Measurements from ENCODE around the gene PASD1. TPM values are rescaled to one million over a fixed set of nuclear protein-coding genes. Genes with fewer than 3 reads are reported as not detected.
"Not testable (repeated sequence)": the region's sequence is repeated elsewhere in the genome, so short reads cannot be mapped to it uniquely, and the experiment has no call there.

The PASD1 gene, protein sequence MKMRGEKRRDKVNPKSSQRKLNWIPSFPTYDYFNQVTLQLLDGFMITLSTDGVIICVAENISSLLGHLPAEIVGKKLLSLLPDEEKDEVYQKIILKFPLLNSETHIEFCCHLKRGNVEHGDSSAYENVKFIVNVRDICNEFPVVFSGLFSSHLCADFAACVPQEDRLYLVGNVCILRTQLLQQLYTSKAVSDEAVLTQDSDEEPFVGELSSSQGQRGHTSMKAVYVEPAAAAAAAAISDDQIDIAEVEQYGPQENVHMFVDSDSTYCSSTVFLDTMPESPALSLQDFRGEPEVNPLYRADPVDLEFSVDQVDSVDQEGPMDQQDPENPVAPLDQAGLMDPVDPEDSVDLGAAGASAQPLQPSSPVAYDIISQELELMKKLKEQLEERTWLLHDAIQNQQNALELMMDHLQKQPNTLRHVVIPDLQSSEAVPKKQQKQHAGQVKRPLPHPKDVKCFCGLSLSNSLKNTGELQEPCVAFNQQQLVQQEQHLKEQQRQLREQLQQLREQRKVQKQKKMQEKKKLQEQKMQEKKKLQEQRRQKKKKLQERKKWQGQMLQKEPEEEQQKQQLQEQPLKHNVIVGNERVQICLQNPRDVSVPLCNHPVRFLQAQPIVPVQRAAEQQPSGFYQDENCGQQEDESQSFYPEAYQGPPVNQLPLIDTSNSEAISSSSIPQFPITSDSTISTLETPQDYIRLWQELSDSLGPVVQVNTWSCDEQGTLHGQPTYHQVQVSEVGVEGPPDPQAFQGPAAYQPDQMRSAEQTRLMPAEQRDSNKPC
- not detected for total RNA-seq

DNA sequence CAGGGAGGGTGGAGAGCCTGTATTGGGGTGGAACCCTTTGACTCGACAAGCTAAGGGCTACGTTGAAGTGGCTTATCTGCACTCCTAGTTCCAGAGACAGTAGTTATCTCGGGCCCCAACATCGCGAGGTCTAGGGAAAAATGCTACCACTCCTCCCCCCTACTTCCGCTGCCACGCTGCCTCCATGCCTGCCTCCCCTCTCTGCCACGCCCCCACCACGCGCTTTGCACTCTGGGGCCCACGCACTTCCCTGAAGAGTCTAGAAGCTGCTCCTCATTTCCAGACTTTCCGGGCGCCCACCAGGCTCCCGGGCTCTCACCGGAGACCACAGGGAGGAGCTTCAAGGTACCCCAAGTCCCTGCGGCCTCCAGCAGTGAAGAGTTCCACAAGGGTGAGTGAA is at the start of gene PASD1:
Gene PASD1, plus strand, starts transcription at position 227 of the 400 bp plus-strand sequence. CDS start 37,879 bp downstream, outside the sequence.
- no peak for DNase-seq
- Mint-ChIP-seq H3K4me3 (no peak within 1 kb of the TSS), H3K4me1 (no peaks in the 10 kb centered on the region), H3K27ac (no peak within 1 kb of the TSS), H3K36me3 (no peaks in the 10 kb centered on the region), H3K27me3 (peaks cover 2% of the 10 kb centered on the region), H3K9me3 (no peaks in the 10 kb centered on the region)
- ATAC-seq (ENCODE audit: low read depth) = no peak
- POLR2A ChIA-PET = no interaction called here

DNA sequence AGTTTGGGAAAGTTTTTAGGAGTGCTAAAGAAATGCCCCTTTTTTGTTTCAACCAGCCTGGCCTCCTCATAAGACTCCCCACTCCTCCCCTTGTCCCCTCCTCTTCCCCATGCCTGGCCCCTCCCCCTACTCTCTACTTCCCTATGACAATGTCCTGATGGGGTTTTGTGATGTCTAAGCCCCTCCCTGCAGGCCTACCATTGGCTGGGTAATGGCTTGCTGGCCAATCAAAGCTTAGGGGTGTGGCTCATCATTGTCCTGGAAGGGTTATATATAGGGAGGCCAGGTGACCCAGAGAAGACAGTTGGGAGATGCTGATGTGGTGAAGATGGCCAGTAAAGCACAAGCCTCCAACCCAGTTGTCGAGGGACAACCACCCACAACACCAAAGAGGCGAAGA is 48.2 kb upstream of the PASD1 start:
- DNase-seq = no peak
- Mint-ChIP-seq H3K27ac (no peak overlapping the region), H3K36me3 (no peaks in the 10 kb centered on the region), H3K27me3 (peaks cover 5% of the 10 kb centered on the region), H3K9me3 (no peaks in the 10 kb centered on the region), H3K4me3 (no peak overlapping the region), H3K4me1 (no peaks in the 10 kb centered on the region)
- no peak for ATAC-seq (ENCODE audit: low read depth)
- POLR2A ChIA-PET = no interaction called here

DNA sequence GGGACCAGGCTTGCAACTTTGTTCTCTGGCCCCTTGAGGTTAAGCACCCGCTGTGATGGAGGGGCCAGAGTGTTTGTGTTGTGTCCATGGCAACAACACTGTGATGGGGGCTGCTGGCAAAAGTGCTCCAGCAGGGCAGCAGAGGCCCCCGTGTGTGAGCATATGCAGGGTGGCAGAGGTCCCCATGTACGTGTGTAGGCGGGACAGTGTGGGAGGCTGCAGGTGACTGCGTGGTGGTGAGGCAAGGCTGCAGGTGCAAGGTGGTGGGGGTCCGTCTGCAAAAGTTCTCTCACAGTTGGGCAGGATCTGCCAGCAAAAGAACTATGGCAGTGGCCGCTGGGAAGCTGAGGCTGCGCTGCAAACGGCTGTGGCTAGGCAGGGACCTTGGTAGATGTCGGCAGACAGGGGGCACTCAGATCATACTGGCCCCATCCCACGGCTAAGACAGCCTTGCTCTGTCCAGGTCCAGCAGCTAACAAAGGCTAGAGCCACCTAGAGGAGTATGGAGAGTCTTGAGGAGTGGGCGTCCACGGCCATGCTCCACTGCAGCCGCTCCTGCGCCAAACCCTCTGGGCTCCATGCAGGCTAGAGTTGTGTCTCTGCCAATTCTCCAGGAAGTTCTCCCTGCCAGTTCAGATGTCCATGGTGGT is 46.8 kb upstream of the PASD1 start:
- DNase-seq = no peak

DNA sequence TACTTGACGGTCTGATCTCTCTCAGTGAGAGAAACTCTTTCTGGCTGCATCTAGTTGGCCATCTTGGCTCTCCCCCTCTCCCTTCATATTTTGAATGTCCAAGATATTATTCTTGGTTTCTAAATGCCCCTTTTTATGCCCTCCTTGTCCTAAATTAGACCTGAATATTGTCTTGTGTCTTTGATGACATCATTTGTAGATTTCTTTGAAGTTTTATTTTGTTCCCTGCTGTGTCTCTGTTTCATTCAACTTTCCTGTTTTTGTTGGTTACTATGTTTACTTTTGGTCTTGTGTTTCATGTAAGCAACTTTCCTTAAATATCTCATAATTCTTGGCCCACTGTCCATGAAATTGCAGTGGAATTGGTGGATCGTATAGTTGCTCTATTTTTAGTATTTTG is 46.1 kb upstream of the PASD1 start:
- H3K27me3 Mint-ChIP-seq = peaks cover 3% of the 10 kb centered on the region
- no peak overlapping the region for H3K27ac Mint-ChIP-seq
- H3K4me1 Mint-ChIP-seq = no peaks in the 10 kb centered on the region
- POLR2A ChIA-PET = no interaction called here
- H3K4me3 Mint-ChIP-seq = no peak overlapping the region
- ATAC-seq (ENCODE audit: low read depth) = no peak
- H3K36me3 Mint-ChIP-seq = no peaks in the 10 kb centered on the region
- no peak for DNase-seq
- H3K9me3 Mint-ChIP-seq = no peaks in the 10 kb centered on the region

More for the DNA sequence above, 46.8 kb upstream of the PASD1 start:
- H3K4me1 Mint-ChIP-seq = no peaks in the 10 kb centered on the region
- POLR2A ChIA-PET = no interaction called here
- peaks cover 4% of the 10 kb centered on the region for H3K27me3 Mint-ChIP-seq
- no peak overlapping the region for H3K4me3 Mint-ChIP-seq
- no peaks in the 10 kb centered on the region for H3K36me3 Mint-ChIP-seq
- H3K9me3 Mint-ChIP-seq = no peaks in the 10 kb centered on the region
- no peak overlapping the region for H3K27ac Mint-ChIP-seq
- ATAC-seq (ENCODE audit: low read depth) = no peak

DNA sequence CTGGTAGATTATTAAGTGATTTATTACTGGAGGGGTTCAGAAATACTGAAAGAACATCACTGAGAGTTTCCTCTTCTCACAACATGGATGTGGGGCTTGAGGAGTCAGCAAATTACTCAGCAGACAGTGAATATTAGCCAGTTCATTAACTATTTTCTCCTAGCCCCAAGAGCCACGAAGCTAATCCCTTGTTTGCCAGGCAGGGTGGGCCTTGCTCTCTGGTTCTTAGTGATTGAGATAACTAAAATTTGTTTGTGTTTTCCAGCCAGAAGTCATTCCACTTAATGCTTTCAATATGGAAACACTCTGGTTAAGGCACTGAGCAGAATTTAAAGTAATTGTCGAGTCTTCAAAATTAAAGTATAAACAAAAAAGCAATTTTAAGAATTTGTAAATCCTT is 40.1 kb upstream of the PASD1 start:
- no peak for ATAC-seq (ENCODE audit: low read depth)
- no peaks in the 10 kb centered on the region for H3K9me3 Mint-ChIP-seq
- H3K4me3 Mint-ChIP-seq = no peak overlapping the region
- H3K36me3 Mint-ChIP-seq = no peaks in the 10 kb centered on the region
- POLR2A ChIA-PET = no interaction called here
- DNase-seq = no peak
- H3K4me1 Mint-ChIP-seq = no peaks in the 10 kb centered on the region
- peaks cover 9% of the 10 kb centered on the region for H3K27me3 Mint-ChIP-seq
- H3K27ac Mint-ChIP-seq = no peak overlapping the region

DNA sequence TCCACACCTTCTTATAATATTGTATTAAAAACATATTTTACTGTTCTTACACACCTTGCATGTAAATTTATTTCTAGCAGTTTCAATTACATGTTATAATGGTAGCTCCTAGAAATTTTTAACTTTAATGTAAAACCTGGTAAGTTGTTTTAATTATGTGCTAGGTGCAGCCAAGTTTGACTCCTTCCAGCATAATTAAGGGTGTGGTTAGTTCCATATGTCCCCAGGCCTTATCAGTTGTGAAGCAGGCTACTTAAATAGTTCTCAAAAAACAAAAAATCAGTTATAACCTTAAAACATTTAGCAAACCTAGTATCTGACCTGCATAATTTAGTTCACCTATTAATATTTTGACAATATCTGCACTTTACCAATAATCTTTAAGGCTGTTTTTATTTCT is 26.9 kb upstream of the PASD1 start:
- Mint-ChIP-seq H3K36me3 (no peaks in the 10 kb centered on the region), H3K27me3 (peaks cover 1% of the 10 kb centered on the region), H3K4me1 (no peaks in the 10 kb centered on the region), H3K27ac (no peak overlapping the region), H3K9me3 (no peaks in the 10 kb centered on the region), H3K4me3 (no peak overlapping the region)
- POLR2A ChIA-PET = no interaction called here
- ATAC-seq (ENCODE audit: low read depth) = no peak
- no peak for DNase-seq

DNA sequence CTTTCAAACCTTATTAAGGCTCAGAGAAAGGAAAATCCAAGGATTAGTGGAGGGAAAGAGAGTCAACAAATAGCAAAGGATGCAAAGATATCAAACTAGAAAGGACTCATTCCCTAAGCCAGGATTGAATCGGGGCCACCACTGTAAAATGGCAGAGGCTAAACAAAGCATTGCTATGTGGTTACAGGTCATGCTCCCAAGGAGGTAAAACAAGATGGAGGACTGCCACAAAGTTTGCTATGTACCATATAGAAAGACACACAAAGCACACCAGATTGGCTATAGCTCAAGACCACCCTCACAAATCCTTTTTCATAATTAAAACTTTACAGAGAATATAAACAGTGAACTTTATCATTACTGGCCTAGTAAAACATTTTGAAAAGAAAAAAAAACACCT is 25.9 kb upstream of the PASD1 start:
- DNase-seq (no peak), ATAC-seq (ENCODE audit: low read depth) (no peak)
- no peak overlapping the region for H3K4me3 Mint-ChIP-seq
- POLR2A ChIA-PET = no interaction called here
- H3K27me3 Mint-ChIP-seq = no peaks in the 10 kb centered on the region
- no peaks in the 10 kb centered on the region for H3K36me3 Mint-ChIP-seq
- H3K9me3 Mint-ChIP-seq = no peaks in the 10 kb centered on the region
- no peaks in the 10 kb centered on the region for H3K4me1 Mint-ChIP-seq
- H3K27ac Mint-ChIP-seq = no peak overlapping the region

DNA sequence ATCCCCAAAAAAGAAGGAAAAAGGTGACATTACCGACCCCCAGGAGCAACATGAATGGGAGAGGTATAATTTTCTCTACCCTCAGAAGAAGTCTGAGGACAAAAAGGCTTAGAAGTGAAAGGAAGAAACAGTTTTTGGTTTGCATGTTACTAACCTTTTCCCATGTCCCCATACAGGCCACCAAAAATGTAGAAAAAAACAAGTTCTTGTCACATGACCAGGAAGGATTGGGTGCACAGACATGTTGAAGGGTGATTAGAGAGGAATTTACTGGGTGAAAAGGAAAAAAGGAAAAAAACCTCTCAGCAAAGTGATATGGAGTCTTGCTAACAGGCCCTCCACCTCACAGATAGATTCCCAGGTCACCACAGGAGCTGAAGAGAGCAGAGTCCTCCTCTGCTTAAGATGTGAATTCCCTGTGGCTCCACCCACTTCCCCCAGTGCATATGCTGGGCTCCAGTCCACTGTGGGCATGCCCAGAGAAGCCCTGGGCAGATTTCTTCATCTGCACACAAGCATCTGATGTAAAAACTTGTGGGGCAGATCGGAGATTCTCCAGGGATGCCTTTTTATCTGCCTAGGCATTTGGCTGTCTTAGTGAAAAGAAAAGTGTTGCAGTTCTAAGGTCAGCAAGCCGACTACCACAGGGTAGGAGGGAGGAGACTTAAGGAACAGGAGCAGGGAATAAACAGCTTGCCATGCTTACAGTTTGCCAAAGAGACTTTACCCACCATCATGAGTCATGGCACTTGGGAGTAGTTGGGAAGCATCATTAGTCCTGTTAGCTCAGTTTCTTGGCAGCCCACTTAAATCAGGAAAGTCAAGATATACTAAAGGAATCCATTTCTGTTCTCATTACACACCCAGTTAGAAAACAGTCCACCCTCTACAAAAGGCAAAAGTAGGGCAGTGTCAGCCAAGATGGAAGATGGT is 25.0 kb upstream of the PASD1 start:
- no peak overlapping the region for H3K4me3 Mint-ChIP-seq
- H3K27ac Mint-ChIP-seq = no peak overlapping the region
- no peaks in the 10 kb centered on the region for H3K4me1 Mint-ChIP-seq
- no peaks in the 10 kb centered on the region for H3K9me3 Mint-ChIP-seq
- no peaks in the 10 kb centered on the region for H3K36me3 Mint-ChIP-seq
- no peaks in the 10 kb centered on the region for H3K27me3 Mint-ChIP-seq
- POLR2A ChIA-PET = no interaction called here
- ATAC-seq (ENCODE audit: low read depth) = no peak
- no peak for DNase-seq

DNA sequence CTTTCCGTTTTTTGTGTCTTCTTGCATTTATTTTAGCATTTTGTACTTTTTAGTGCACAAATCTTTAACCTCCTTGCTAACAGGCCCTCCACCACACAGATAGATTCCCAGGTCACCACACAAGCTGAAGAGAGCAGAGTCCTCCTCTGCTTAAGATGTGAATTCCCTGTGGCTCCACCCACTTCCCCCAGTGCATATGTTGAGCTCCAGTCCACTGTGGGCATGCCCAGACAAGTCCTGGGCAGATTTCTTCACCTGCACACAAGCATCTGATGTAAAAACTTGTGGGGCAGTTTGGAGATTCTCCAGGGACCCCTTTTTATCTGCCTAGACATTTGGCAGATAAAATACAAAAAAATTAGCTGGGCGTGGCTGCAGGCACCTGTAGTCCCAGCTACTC is 19.8 kb upstream of the PASD1 start:
- H3K27me3 Mint-ChIP-seq = no peaks in the 10 kb centered on the region
- H3K9me3 Mint-ChIP-seq = no peaks in the 10 kb centered on the region
- H3K36me3 Mint-ChIP-seq = no peaks in the 10 kb centered on the region
- POLR2A ChIA-PET = no interaction called here
- H3K4me1 Mint-ChIP-seq = peaks cover 1% of the 10 kb centered on the region
- ATAC-seq (ENCODE audit: low read depth) = peak; percentile 72
- no peak for DNase-seq
- peak overlapping the region; percentile 56 for H3K27ac Mint-ChIP-seq
- H3K4me3 Mint-ChIP-seq = no peak overlapping the region

DNA sequence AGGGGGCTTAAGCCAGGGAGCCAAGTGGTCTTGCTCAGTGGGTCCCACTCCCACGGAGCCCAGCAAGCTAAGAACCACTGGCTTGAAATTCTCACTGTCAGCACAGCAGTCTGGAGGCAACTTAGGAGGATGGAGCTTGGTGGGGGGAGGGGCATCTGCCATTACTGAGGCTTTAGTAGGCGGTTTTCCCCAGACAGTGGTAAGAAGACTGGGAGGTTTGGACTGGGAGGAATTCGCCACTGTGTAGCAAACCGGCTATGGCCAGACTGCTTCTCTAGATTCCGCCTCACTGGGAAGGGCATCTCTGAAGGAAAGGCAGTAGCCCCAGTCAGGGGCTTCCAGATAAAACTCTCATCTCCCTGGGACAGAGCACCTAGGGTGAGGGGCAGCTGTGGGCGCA is 17.2 kb upstream of the PASD1 start:
- H3K27me3 Mint-ChIP-seq; H3K4me3 Mint-ChIP-seq; DNase-seq; H3K9me3 Mint-ChIP-seq; POLR2A ChIA-PET; H3K4me1 Mint-ChIP-seq; ATAC-seq (ENCODE audit: low read depth); H3K27ac Mint-ChIP-seq; H3K36me3 Mint-ChIP-seq: not testable (repeated sequence)

DNA sequence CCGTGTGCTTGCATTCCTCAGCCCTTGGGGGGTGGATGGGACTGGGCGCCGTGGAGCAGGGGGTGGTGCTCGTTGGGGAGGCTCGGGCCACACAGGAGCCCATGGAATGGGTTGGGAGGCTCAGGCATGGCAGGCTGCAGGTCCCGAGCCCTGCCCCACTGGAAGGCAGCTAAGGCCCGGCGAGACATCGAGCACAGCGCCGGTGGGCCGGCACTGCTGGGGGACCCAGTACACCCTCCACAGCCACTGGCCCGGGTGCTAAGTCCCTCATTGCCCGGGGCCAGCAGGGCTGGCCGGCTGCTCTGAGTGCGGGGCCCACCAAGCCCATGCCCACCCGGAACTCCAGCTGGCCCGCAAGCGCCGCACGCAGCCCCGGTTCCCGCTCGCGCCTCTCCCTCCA is 12.3 kb upstream of the PASD1 start:
- H3K4me3 Mint-ChIP-seq; H3K27ac Mint-ChIP-seq; POLR2A ChIA-PET; H3K36me3 Mint-ChIP-seq; H3K27me3 Mint-ChIP-seq; ATAC-seq (ENCODE audit: low read depth); H3K9me3 Mint-ChIP-seq; H3K4me1 Mint-ChIP-seq; DNase-seq: not testable (repeated sequence)

DNA sequence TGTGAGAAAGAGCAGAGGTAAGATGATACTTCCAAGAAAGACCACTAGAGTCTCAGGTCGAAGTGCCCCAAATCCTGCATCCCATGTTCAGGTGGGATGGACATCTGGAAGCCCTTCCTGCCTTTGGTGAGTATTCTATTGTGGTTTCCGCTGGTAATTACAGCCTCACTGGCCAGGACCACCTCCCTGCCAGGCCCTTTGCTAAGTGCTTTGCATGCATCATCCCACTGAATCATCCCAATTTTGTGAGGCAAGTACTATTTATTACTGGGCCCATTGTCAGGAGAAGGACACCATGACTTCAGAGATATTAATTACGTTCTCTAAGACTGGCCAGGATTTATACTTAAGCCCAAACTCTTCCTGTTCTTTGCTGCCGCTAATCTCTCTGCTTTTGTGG is 10.7 kb upstream of the PASD1 start:
- POLR2A ChIA-PET = no interaction called here
- Mint-ChIP-seq H3K36me3 (no peaks in the 10 kb centered on the region), H3K4me1 (no peaks in the 10 kb centered on the region), H3K27ac (no peak overlapping the region), H3K4me3 (no peak overlapping the region), H3K9me3 (no peaks in the 10 kb centered on the region), H3K27me3 (no peaks in the 10 kb centered on the region)
- DNase-seq (no peak), ATAC-seq (ENCODE audit: low read depth) (no peak)

DNA sequence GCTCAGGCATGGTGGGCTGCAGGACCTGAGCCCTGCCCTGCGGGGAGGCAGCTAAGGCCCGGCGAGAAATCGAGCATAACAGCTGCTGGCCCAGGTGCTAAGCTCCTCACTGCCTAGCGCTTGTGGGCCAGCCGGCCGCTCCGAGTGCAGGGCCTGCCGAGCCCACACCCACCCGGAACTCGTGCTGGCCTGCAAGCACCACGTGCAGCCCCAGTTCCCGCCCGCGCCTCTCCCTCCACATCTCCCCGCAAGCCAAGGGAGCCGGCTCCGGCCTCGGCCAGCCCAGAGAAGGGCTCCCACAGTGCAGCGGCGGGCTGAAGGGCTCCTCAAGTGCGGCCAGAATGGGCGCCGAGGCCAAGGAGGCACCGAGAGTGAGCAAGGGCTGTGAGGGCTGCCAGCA is 8.2 kb upstream of the PASD1 start:
- H3K4me3 Mint-ChIP-seq; DNase-seq; H3K4me1 Mint-ChIP-seq; H3K9me3 Mint-ChIP-seq; H3K27ac Mint-ChIP-seq; POLR2A ChIA-PET; H3K36me3 Mint-ChIP-seq; ATAC-seq (ENCODE audit: low read depth); H3K27me3 Mint-ChIP-seq: not testable (repeated sequence)

All from activated naive CD8-positive, alpha-beta T cell treated with anti-CD3 and anti-CD28 coated beads, Interleukin-2, amount 10 ng/mL, durations not matched to agents 7 days and 5 days (primary cell).